LNCaP clone FGC (cell line): ENCODE measurements around the gene FGGY.

Source experiments
- DNase-seq: peaks from one replicate; pipeline ENCODE4 v3.0.0-alpha.2; 2011; ENCODE audit warnings: low read depth
- H3K4me3 ChIP-seq: 2 replicates; pipeline ENCODE4 v1.5.1; 2011; ENCODE audit warnings: mild to moderate bottlenecking, low read depth, low read length, control low read depth
- TF ChIP-seq, protein P1 (sequence below): IDR thresholded peaks from 2 replicates; pipeline ENCODE4 v1.5.1; 2012; ENCODE audit warnings: mild to moderate bottlenecking; ENCODE audit not compliant: control insufficient read depth, insufficient read depth; ENCODE audit errors: extremely low read depth

FGGY gene

GRCh38 chr1:59315529-59316463, 18.9 kb downstream of the FGGY start:
- no peak overlapping the region for H3K4me3 ChIP-seq
- no peak for DNase-seq
- TF ChIP-seq, protein P1, sequence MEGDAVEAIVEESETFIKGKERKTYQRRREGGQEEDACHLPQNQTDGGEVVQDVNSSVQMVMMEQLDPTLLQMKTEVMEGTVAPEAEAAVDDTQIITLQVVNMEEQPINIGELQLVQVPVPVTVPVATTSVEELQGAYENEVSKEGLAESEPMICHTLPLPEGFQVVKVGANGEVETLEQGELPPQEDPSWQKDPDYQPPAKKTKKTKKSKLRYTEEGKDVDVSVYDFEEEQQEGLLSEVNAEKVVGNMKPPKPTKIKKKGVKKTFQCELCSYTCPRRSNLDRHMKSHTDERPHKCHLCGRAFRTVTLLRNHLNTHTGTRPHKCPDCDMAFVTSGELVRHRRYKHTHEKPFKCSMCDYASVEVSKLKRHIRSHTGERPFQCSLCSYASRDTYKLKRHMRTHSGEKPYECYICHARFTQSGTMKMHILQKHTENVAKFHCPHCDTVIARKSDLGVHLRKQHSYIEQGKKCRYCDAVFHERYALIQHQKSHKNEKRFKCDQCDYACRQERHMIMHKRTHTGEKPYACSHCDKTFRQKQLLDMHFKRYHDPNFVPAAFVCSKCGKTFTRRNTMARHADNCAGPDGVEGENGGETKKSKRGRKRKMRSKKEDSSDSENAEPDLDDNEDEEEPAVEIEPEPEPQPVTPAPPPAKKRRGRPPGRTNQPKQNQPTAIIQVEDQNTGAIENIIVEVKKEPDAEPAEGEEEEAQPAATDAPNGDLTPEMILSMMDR = no peak

GRCh38 chr1:59316497-59317128, 19.7 kb downstream of the FGGY start:
- DNase-seq = no peak
- TF ChIP-seq, protein P1 = no peak
- no peak overlapping the region for H3K4me3 ChIP-seq

DNA sequence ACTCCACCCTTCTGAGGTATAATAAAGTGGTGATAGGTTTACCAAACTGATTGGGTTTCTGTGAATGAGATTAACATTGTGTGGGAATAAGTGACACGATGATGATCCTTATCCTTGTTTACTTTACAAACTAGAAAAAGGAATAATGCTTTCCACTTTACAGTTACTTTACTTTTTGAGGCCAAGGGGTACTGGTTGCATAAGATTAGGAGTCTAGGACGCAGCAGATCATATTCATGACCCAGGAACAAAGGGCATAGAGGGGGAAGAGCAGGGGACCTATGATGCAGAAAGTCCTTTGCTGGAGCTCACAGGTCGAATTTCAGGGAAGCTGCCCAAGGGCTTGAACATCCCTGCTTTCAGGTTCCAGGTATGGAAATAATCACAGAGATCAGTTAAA, 20.4 kb downstream of the FGGY start:
- no peak for DNase-seq
- H3K4me3 ChIP-seq = no peak overlapping the region
- TF ChIP-seq, protein P1 = no peak

GRCh38 chr1:59317780-59318179, 20.9 kb downstream of the FGGY start:
- DNase-seq = no peak
- TF ChIP-seq, protein P1 = no peak
- H3K4me3 ChIP-seq = no peak overlapping the region

DNA sequence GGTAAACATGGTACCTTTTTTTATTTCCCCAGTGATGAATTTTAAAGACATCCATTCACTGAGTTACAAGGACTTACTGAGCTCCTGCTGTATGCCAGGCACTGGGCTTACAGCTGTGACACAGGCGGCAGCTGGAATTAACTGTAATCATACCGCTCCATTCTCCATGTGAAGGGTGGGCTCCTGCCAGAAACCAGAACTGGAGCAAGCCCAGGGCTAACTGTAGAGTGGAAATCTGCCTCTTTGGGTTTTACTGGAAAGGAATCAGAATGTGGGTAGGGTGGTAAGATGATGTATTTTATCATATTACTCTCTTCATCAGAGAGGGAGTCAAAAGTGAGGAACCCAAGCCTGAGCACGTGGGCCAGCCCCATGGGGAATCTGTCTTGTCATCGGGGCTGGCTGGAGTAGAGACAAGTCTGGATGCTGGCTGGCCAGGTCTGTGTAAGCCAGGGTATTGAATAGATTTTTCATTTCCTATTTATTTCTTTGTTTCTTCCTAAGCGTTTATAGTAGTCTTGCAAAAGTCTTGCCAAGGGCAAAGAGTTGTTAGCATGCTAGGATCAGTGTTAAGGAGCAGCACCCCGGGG, 21.5 kb downstream of the FGGY start:
- TF ChIP-seq, protein P1 = no peak
- DNase-seq = no peak
- no peak overlapping the region for H3K4me3 ChIP-seq

GRCh38 chr1:59322394-59322793, 25.5 kb downstream of the FGGY start:
- no peak for DNase-seq
- H3K4me3 ChIP-seq = no peak overlapping the region
- TF ChIP-seq, protein P1 = no peak
